ENCODE measurements around the gene GHITM.
"Not testable (repeated sequence)": the region's sequence is repeated elsewhere in the genome, so short reads cannot be mapped to it uniquely, and the experiment has no call there.

GHITM gene, protein sequence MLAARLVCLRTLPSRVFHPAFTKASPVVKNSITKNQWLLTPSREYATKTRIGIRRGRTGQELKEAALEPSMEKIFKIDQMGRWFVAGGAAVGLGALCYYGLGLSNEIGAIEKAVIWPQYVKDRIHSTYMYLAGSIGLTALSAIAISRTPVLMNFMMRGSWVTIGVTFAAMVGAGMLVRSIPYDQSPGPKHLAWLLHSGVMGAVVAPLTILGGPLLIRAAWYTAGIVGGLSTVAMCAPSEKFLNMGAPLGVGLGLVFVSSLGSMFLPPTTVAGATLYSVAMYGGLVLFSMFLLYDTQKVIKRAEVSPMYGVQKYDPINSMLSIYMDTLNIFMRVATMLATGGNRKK

DNA sequence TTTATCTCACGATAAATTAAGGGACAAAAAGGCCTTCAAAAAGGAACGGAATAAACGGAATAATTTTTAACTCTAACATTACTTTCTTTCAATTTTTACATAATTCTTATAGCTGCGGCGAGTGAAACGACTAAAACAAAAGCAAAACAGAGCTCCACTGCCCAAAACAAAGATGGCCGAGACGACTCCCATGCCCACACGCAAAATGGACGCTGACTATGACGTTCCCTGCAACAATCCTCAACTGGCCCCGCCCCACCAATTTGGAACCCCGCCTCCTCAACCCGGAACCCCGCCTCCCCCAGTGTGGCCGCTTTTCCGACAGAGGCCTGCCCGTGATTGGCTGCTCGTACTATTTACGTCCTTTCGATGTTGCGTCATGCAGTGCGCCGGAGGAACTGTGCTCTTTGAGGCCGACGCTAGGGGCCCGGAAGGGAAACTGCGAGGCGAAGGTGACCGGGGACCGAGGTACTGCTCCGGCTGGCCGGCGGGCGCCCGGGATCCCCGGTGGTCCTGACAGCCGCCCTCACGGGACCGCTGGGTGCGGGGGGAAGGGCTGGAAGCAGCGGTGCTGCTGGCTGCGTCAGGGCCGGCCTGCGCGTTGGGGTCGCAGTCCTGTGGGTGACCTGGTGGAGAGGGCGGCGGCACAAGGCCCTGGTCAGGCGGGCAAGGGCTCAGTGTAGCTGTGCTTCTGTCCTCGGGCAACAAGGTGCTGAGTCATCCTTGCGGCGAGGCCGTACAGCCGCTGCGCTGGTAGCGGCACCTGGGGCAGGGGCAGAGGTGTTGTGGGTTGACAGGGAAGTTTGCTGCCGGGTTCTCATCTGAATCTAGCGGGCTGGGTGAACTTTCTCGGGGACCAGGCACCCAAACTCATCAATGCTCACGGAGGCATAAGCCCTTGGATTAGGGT lies at the start of gene GHITM:
Gene GHITM, plus strand, starts transcription at position 384 of the 910 bp plus-strand sequence. CDS start 1,992 bp downstream, outside the sequence.
- peak; percentile 100 for DNase-seq

DNA sequence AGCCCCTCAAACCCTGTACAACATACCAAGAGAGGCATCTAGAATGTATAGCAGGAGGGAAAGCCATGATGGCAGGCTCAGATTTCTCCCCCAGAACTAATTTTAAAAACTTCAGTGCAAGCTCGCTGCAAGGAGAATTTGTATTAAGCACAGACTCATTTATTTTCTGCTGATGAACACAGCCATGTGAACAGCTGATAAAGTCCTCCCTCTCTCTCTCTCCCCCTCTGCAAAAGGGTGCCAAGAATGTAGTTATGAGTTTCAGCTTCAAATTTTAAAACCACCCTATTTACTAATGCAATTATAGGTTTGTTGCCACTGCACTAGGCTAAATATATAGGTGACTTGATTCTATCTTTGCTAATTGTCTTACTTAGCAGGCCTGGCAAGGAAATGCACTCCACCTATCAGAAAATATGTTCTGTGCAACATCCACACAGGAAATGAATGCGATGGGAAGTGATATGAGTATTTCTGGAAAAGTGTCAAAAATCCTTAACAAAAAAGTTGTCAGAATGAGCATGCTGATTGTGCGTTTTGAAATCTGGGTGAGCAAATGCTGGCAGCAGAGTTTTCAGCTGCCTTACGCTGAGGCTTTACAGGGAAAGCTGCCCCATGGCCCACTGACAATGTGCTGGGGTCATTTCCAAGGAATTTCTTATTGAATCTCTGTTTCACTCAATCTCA lies 43.4 kb upstream of the GHITM start:
- peak; percentile 44 for DNase-seq

DNA sequence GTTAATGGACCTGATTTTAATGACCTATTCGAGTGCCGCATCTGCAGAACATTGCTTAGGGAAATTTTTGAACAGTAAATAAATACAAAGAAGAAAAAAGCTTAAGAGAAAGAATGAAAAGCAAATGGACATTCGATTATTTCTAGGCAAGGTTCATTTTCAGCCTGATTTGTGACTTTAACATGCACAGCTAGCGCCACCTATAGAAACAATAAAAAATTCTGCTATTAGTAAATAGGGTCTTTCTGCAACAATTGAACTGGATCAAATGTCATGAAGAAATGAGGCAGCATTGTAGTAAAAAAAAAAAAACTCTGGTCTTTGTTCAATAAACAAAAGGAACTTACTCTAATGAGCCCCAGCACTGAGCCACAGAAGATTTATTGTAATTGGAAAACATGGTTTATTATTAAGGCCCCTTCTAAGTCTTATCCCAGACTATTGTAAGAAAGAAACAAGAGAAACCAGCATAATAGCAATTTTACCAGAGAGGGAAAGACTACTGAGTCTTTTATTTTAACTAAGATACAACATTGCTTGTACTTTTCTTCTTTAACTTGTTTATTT lies 41.4 kb upstream of the GHITM start:
- DNase-seq = no peak

DNA sequence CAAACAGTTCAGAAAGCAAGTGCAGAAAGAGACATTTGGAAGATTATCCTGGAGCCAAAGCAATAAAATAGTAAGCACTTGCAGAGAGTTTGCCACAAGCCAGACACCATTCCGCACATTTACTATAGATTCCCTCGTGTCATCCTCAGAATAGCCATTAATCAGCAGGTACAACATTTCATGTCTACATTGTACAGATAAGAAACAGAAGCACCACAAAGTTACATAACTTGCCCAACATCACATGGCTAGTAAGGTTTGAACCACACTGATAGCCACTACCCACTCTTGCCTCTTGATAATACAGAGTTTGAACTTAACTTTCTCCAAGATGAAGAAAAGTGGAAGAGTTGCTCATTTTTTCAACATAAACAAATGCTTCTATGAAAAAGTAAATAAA lies 40.6 kb upstream of the GHITM start:
- no peak for DNase-seq

DNA sequence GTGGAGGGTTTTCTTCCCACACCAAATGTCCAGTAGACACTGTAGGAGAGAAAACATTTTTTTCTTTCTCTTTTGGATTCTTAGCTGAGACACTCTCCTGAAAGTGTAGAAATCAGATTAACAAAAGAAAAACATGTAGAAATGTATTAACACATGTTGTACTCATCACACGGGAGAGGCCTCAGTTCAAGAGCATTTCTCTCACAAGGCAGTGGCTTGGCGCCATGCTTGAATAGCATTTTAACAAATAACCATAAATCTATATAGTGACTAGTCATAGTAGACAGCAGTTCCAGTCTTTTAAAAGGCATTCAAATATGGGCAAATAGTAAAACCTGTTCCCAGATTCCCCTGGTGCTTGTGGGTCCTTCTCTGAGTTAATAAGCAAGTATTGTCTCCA lies 38.3 kb upstream of the GHITM start:
- no peak for DNase-seq

DNA sequence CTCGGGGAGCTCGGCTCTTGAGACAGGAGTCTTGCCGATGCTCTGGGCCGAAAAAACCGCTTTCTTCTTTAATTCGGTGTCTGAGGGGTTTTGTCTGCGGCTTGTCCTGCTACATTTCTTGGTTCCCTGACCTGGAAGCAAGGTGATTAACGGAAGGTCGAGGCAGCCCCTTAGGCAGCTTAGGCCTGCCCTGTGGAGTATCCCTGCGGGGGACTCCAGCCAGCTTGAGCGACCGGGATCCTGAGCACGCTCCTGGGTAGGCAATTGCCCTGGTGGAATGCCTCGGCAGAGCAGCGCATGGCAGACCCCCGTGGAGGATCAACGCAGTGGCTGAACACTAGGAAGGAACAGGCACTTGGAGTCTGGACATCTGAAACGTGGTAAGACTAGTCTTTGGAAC lies 30.5 kb upstream of the GHITM start:
- DNase-seq = no peak

DNA sequence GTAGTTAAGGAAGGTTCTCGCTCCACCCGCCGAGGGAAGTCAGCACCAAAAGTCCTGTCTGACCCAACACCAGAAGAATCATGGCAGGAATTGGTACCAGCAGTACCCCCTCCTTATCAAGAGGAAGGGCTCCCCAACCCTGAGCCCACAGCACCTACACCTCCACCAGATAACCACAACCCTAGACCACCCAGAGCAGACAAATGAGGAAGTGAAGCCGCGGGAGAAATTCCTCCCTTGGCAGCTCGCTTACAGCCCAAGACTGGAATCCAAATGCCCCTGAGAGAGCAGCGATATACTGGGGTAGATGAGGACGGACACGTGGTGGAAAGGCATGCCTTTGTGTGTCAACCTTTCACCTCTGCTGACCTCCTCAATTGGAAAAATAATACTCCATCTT lies 29.5 kb upstream of the GHITM start:
- DNase-seq = not testable (repeated sequence)

DNA sequence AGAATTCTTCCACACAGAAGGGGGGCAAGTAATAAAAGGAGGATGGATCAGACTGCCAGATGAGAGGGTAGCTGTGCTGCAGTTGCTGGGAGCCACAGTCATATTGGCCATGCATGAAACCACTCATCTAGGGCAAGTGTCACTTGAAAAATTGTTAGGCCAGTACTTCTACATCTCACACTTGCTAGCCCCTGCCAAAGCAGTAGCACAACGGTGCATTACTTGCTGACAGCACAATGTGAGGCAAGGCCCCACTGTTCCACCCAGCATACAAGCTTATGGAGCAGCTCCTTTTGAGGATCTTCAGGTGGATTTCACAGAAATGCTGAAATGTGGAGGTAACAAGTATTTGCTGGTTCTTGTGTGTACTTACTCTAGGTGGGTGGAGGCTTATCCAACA lies 25.8 kb upstream of the GHITM start:
- DNase-seq = not testable (repeated sequence)

DNA sequence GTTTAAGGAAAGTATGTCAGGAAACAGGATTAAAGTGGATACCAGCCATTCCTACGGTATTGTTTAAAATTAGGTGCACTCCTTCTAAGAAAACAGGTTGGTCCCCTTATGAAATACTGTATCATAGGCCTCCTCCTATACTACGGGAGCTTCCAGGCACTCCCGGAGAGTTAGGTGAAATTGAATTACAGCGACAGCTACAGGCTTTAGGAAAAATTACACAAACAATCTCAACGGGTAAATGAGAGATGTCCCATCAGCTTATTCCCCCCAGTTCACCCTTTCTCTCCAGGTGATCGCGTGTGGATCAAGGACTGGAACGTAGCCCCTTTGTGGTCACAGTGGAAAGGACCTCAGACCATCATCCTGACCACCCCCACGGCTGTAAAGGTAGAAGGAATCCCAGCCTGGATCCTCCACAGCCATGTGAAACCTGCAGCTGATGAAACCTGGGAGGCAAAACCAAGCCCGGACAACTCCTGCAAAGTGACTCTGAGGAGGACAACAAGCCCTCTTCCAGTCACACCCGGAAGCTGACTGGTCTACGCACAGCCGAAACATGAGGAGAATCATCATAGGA lies 25.1 kb upstream of the GHITM start:
- no peak for DNase-seq

DNA sequence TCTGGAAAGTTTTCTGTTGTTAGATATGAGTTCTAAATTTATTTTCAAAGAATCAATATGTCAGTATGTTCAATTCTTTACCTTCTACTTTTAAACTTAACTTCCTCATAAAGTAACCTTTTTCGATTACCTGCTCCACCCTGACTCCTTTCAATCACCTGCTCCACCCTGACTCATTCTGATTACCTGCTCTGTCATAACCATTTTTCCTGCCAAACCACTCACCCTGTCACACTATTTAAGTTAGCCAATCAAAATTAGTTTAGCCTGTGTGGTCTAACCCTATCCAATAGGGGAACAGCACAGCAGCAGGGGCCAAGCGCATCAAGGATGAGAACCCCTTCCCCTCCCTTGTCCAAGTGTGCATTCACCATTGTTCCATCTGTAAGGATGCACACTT lies 22.1 kb upstream of the GHITM start:
- not testable (repeated sequence) for DNase-seq

DNA sequence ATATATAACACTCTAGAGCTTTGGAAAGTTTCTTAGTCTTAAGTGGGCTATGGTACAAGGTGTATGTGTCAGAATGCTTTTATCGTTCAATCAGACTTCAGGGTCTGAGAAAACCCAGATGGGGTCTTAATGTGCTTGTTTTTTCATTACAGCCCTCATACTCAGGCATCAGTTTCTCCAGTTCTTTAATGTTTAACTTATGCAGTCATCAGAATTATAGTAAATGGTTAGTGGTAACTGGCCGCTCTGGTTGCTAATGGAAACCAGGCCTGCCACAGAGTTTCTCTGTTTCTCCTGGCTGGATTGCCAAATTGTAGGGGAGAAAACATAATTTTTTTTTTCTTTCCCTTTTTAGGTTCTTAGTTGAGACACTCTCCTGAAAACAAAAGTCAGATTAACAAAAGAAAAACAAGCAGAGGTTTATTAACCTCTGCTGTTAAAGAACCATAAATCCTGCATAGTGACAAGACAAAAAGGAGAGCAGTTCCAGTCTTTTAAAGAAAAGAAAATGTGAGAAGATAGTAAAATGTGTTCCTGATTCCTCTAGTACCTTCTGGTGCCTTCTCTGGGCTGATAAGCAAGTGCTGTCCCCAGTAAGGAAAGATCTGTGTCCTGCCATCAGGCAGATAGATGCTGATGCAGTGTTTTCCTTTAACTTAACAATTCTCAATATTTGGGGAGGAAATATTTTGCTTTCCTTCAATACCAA lies 21.5 kb upstream of the GHITM start:
- DNase-seq = no peak

DNA sequence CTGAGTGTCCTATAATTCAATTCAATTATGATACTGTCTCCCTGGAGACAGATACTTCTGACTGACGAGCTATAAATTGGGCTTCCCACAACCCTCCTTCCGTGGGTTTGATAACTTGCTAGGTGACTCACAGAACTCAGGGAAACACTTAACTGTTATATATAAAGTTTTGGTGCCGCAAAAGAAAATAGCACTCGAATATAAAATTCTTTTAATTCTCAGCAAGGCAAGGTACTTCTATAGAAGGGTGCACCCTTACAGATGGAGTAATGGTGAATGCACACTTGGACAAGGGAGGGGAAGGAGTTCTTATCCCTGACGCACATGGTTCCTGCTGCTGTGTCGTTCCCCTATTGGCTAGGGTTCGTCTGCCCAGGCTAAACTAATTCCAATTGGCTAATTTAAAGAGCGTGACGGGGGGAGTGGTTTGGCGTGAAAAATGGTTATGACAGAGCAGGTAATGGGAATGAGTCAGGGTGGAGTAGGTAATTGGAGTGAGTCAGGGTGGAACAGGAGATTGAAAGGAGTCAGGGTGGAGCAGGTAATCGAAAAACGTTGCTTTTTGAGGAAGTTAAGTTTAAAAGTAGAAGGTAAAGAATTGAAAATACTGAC lies 20.8 kb upstream of the GHITM start:
- DNase-seq = no peak

DNA sequence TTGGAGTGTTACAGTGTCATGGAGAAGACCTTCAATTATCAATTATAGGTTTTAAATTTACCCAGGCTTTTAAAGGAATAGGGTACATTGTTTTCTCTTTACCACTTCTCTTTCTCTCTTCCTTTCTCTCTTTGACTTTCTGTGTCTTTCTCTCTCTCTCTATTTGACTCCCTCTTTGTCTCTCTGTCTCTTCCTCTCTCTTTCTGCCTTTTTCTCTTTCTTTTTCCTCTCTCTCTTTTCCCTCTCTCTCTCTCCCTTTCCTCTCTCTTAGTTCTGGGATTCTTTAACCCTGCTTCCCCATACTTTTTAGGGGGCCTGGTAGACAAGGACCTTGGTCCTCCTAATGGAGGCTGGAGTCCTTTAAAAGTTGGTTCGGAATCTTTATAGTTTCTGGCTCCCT lies 15.9 kb upstream of the GHITM start:
- DNase-seq = no peak

DNA sequence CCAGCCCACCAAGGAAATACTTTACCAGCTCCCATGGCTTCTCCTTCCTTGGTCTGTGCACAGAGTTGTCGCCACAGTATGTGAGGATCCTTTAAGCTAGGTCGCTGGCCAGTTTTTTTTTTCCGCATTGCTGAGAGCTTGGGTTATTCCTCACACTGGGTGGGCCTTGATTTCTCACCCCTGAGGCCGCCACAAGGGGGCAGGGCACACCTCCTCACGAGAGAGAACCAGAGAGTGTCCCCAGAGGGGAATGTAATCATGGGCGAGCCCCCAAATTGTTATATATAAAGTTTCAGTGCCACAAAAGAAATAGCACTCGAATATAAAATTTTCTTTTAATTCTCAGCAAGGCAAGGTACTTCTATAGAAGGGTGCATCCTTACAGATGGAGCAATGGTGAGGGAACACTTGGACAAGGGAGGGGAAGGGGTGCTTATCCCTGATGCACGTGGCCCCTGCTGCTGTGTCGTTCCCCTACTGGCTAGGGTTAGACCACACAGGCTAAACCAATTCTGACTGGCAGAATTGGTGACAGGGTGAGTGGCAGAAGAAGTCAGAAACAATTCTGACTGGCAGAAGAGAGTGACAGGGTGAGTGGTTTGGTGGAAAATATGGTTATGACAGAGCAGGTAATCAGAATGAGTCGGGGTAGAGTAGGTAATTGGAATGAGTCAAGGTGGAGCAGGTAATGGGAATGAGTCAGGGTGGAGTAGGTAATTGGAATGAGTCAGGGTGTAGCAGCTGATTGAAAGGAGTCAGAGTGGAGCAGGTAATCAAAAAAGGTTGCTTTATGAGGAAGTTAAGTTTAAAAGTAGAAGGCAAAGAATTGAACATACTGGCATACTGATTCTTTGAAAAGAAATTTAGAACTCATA lies 13.2 kb upstream of the GHITM start:
- DNase-seq = not testable (repeated sequence)

DNA sequence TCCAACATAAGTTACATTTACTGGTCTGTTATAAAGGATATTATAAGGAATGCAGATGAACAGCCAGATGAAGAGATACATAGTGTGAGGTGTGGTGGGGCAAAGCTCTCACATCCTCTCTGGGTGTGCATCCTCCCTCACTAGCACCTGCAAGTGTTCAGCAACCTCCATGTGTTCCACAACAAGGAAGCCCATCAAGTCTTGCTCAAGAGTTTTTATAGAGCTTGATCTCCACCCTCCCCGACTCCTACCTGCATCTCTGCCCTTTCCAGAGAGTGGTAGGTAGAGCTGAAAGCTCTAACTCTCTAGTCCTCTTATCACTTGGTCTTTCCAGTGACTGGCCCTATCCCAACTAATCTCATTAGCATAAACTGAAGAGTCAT lies 12.5 kb upstream of the GHITM start:
- DNase-seq = no peak

DNA sequence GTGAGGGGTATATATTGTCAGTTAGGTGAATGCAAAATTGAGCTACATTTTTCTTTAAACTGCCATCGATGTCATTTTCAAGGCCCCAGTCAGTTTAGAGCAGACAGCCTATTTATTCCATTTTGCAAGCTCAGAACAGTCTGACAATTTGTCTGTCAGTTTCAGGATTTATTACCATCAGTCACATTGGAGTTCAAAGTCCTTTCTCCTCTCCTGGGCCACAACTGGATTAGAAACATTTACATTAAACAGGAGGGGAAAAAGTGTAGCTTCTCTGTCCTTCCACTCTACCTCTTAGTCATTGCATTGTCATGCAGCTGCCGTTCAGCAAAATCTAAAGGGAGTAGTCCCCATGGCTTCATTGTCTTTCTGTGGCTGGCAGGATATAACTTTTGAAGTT lies 3.5 kb upstream of the GHITM start:
- DNase-seq = no peak

DNA sequence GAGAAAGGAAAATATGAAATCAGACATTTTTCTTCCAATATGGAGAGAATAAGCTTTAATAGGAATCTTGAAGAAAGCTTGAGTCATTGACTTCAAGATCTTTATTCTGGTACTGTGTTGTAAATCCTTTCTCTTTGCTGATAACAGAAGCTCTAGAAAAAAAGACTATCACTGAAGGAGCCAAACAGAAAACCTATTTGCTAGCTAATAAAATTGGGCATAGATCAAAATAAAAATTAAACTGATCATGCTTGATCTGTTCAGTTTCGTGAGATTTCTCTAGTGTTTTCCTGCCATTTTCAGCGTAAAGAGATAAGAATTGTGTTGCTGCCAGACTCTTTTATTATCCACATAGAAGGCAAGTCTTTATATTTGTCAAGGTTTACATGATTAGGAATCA lies 1.5 kb upstream of the GHITM start:
- DNase-seq = no peak

DNA sequence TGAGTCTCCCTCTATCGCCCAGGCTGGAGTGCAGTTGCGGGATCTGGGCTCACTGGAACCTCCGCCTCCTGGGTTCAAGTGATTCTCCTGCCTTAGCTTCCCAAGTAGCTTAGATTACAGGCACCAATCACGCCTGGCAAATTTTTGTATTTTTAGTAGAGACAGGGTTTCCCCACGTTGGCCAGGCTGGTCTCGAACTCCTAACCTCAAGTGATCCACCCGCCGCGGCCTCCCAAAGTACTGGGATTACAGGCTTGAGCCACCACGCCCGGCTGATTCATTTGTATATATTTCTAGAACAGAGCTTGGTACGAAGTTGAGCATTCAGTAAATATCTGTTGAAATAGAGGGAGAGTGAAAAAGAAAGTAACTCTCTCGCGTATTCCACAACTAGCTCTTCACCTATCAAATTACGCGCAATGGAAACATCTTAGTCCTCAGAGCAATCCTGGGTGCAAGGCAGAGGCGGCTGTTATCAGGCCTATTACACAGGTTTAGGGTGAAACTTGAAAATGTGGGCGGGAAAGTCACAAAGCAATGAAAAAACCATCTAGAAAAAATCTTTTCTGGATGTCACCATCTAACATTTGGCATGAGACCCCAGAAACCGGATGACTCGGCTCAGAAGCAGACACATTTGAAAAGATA lies 707 bp upstream of the GHITM start:
- peak; percentile 22 for DNase-seq

DNA sequence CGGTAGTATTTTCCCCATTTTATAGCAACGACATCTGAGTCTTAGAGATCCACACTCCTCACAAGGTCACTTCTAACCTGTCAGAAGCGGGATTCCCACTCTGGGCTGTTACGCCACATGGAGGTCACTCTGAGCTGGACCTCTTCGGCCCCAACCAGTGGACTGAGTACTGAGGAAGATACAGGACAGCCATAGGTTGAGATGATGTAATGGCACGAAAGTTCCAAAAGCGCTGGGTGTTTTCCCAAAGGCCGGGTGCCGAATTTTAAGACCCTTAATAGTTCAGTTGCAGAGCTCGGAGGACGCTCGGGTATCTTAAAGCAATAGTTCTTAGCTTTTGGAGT lies 699 bp downstream of the GHITM start:
- DNase-seq = peak; percentile 28

DNA sequence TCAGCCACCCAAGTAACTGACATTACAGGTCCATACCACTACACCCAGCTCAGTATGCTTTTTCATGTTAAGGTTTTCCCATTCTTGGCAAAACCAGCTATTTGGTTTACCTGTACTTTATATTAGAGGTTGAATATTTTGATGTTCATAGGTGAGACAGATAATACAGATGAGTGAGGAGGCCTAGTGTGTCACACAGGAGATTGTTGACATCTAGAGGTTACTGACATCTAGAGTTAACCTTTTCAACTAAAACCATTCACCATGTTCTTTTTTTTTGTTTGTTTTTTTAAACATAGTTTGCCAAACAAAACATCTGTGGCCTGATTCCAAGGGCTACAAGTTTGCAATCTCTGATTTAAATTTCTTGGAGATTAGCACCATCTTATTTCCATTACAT lies 8.0 kb downstream of the GHITM start:
- DNase-seq = no peak
